Measurements from ENCODE around the gene CDH23. TPM values are rescaled to one million over a fixed set of nuclear protein-coding genes. Genes with fewer than 3 reads are reported as not detected.

Gene CDH23
- total and polyA plus RNA-seq, 9 of the 15 experiments (the other 6 are each of a cell fraction or from before 2014, with no cell fraction given), result 0.18 to 1.2 (median 0.47) TPM

GRCh38 chr10:71351628-71352319 lies 44.9 kb upstream of the CDH23 start:
- intact Hi-C loops (cut with micrococcal nuclease), result no loop called here
- Histone ChIP-seq H3K79me2 (ENCODE audit: control insufficient read depth, insufficient read depth, low read length) (no peaks in the 10 kb centered on the region), H3K9me3 (replicated peaks; ENCODE audit: control insufficient read depth, insufficient read depth, low read depth, low read length) (no peaks in the 10 kb centered on the region), H2AFZ (ENCODE audit: low read depth, low read length) (no peak overlapping the region), H3K36me3 (ENCODE audit: control insufficient read depth, insufficient read depth, low read length) (peaks cover 6% of the 10 kb centered on the region; the same call in 1 of the 3 replicates), H3K9me1 (ENCODE audit: control insufficient read depth, insufficient read depth, low read length) (no peaks in the 10 kb centered on the region), H3K4me3 (no peak overlapping the region), H3K4me1 (replicated peaks in 1 of 2; ENCODE audit: control insufficient read depth in 2 of 2, insufficient read depth in 2 of 2, low read length in 2 of 2) (peaks cover 0 to 4% of the 10 kb centered on the region in 2 experiments; a peak in 3 of 5 replicates), H3K9ac (ENCODE audit: insufficient read depth in 1 of 2, low read depth in 2 of 2, low read length in 2 of 2) (no peak overlapping the region; a peak in 1 of 4 replicates), H4K20me1 (replicated peaks; ENCODE audit: control insufficient read depth, insufficient read depth, low read length) (no peaks in the 10 kb centered on the region), H3K27ac (ENCODE audit: extremely low read depth, low read depth, low read length) (no peak overlapping the region), H3K4me2 (ENCODE audit: insufficient read depth, low read length) (no peak overlapping the region), H3K27me3 (ENCODE audit: control insufficient read depth in 2 of 2, insufficient read depth in 2 of 2, low read length in 2 of 2) (no peaks in the 10 kb centered on the region)
- ATAC-seq (no peak), DNase-seq (ENCODE audit: extremely low read depth in 1 of 4, low spot score in 3 of 4) (no peak), FAIRE-seq (no peak)
- in situ Hi-C loops (cut with MboI), result no loop called here
- TF ChIP-seq ZNF589 (CRISPR knock-in tag; IDR thresholded peaks at IDR 0.05; ENCODE audit: low read depth), result no peak
- TF ChIP-seq BHLHE40 (IDR thresholded peaks at IDR 0.05; ENCODE audit: low read length), result no peak
- TF ChIP-seq CBFB (CRISPR knock-in tag; IDR thresholded peaks at IDR 0.05), result no peak
- no peak for TF ChIP-seq ZNF41 (CRISPR knock-in tag; conservative IDR thresholded peaks at IDR 0.05)
- no peak for TF ChIP-seq SRSF9 (IDR thresholded peaks at IDR 0.05; ENCODE audit: borderline replicate concordance, low read depth, low read length)
- TF ChIP-seq RBM22 (IDR thresholded peaks at IDR 0.05; ENCODE audit: low read depth, low read length, poor library complexity, severe bottlenecking), result no peak
- no peak for TF ChIP-seq CHD4 (IDR thresholded peaks at IDR 0.05; ENCODE audit: insufficient read depth, insufficient replicate concordance, low read depth, low read length, poor library complexity, severe bottlenecking)
- no peak for TF ChIP-seq FOS (IDR thresholded peaks at IDR 0.05; ENCODE audit: extremely low read depth, insufficient read length)
- no peak for TF ChIP-seq RFX5 (IDR thresholded peaks at IDR 0.05; ENCODE audit: low read depth, low read length)
- no peak for TF ChIP-seq HDAC2 (IDR thresholded peaks at IDR 0.05)
- no peak for TF ChIP-seq SREBF1 (IDR thresholded peaks at IDR 0.05; ENCODE audit: borderline replicate concordance, low read depth, low read length)
- TF ChIP-seq ZNF212 (CRISPR knock-in tag; IDR thresholded peaks at IDR 0.05), result no peak
- TF ChIP-seq BRD4 (IDR thresholded peaks at IDR 0.05), result no peak
- no peak for TF ChIP-seq WHSC1 (IDR thresholded peaks at IDR 0.05; ENCODE audit: low read length)
- TF ChIP-seq ZNF551 (CRISPR knock-in tag; IDR thresholded peaks at IDR 0.05), result no peak
- ChIA-PET POLR2A (interaction anchor here (0.5 to 4.4 kb wide), 6 partner anchors 11 to 1649 kb away, joined by 3 to 18 read pairs (median 4); no protein-coding TSS in a partner anchor), CTCF (ENCODE audit: low intra/inter-chr PET ratio) (interaction anchor here (1.0 kb wide), 1 partner anchor 33 kb away, joined by 3 read pairs; no protein-coding TSS in a partner anchor)
- 66% methylated on average over 13 of the region's 14 CpGs for WGBS (ENCODE audit: insufficient coverage, low coverage, missing lambda C conversion rate)
- BruUV-seq (replicated peaks), result no TSS peak
